ENCODE results near the gene PTPN6. TPM values are rescaled to one million over a fixed set of nuclear protein-coding genes. Genes with fewer than 3 reads are reported as not detected.

The PTPN6 gene
- total and polyA plus RNA-seq, 2 of the 8 experiments (the other 6 are each of a cell fraction or from before 2014, with no cell fraction given) = 16.3 to 28.4 TPM

- Histone ChIP-seq H3K23me2 (ENCODE audit: low read depth, low read length) (no peaks in the 10 kb centered on the region), H3K18ac (ENCODE audit: extremely low read depth, low read length) (no peak overlapping the region), H3K4me3 (ENCODE audit: extremely low read depth in 1 of 4, insufficient read depth in 2 of 4, low read depth in 3 of 4, low read length in 4 of 4) (no peak overlapping the region), H4K91ac (replicated peaks; ENCODE audit: insufficient read length, low read length) (no peak overlapping the region), H3K4me1 (replicated peaks in 1 of 4; ENCODE audit: control insufficient read depth in 3 of 4, insufficient read depth in 4 of 4, low read length in 3 of 4) (no peaks in the 10 kb centered on the region), H3K36me3 (ENCODE audit: control insufficient read depth in 2 of 4, insufficient read depth in 4 of 4, low read length in 3 of 4) (peaks cover 0 to 15% (median under 1%) of the 10 kb centered on the region in 4 experiments; a peak in 3 of 8 replicates), H3K27me3 (replicated peaks in 1 of 4; ENCODE audit: control insufficient read depth in 3 of 4, extremely low read depth in 1 of 4, insufficient read depth in 3 of 4, low read length in 3 of 4) (no peaks in the 10 kb centered on the region), H3K79me2 (ENCODE audit: control insufficient read depth in 1 of 2, insufficient read depth in 2 of 2, low read length in 2 of 2) (no peaks in the 10 kb centered on the region), H3K79me1 (ENCODE audit: low read depth, low read length) (no peaks in the 10 kb centered on the region), H4K8ac (ENCODE audit: extremely low read depth, insufficient read depth, low read length) (no peak overlapping the region), H3K4me2 (ENCODE audit: insufficient read depth in 1 of 2, low read depth in 2 of 2, low read length in 2 of 2) (no peak overlapping the region), H3K27ac (ENCODE audit: low read depth, low read length) (no peak overlapping the region), H2AK5ac (ENCODE audit: low read depth, low read length) (no peak overlapping the region), H3K9me3 (ENCODE audit: insufficient read depth in 2 of 2, low read depth in 1 of 2, low read length in 1 of 2) (no peaks in the 10 kb centered on the region), H3K9ac (replicated peaks in 1 of 4; ENCODE audit: extremely low read depth in 1 of 4, low read depth in 3 of 4, low read length in 3 of 4) (no peak overlapping the region), H4K5ac (ENCODE audit: insufficient read length, low read depth, low read length) (no peak overlapping the region), H3K4ac (replicated peaks; ENCODE audit: insufficient read length, low read depth, low read length) (no peak overlapping the region), H2AFZ (ENCODE audit: low read length) (no peak overlapping the region), H2BK5ac (ENCODE audit: low read depth, low read length) (no peak overlapping the region), H2BK15ac (ENCODE audit: low read length) (no peak overlapping the region), H3K56ac (replicated peaks; ENCODE audit: insufficient read length, low read depth, low read length) (no peak overlapping the region), H2BK20ac (ENCODE audit: low read length) (no peak overlapping the region), H2BK120ac (replicated peaks; ENCODE audit: low read depth, low read length) (no peak overlapping the region), H2BK12ac (ENCODE audit: low read depth, low read length) (no peak overlapping the region), H4K20me1 (replicated peaks in 1 of 2; ENCODE audit: control insufficient read depth in 1 of 2, insufficient read depth in 2 of 2, low read length in 2 of 2) (peaks cover 0 to 5% of the 10 kb centered on the region in 2 experiments), H3K14ac (ENCODE audit: insufficient read length) (no peak overlapping the region), H3K23ac (ENCODE audit: insufficient read length) (no peak overlapping the region)
- no peak for DNase-seq (ENCODE audit: low read depth in 1 of 2, low spot score in 2 of 2)
- 90% methylated on average over 11 of the region's 11 CpGs; no CpG with 5 or more reads in 1 of the 2 experiments for WGBS, 2 experiments (ENCODE audit: extremely low coverage in 1 of 2, insufficient coverage in 1 of 2, insufficient read length in 1 of 2, insufficient replicate concordance in 2 of 2, low coverage in 1 of 2, low lambda C conversion rate in 2 of 2, missing lambda C conversion rate in 1 of 2)
- ChIA-PET CTCF (ENCODE audit: partially characterized antibody) (interaction anchor here (1.1 to 1.5 kb wide), 2 partner anchors 27 to 43 kb away, joined by 3 read pairs; no protein-coding TSS in a partner anchor), POLR2A (ENCODE audit: partially characterized antibody) (interaction anchor here (0.9 to 3.2 kb wide), 3 partner anchors 12 to 44 kb away, joined by 3 to 29 read pairs (median 5); partner anchors contain the start of genes C12orf57 and RNU7-1)
- FAIRE-seq = no peak
- TF ChIP-seq FOSL1 (IDR thresholded peaks at IDR 0.05; ENCODE audit: insufficient read depth, low read depth, low read length) = no peak
- no peak for TF ChIP-seq HDAC6 (IDR thresholded peaks at IDR 0.05; ENCODE audit: low read depth, low read length)
- TF ChIP-seq TEAD4 (IDR thresholded peaks at IDR 0.05; ENCODE audit: low read depth, low read length) = no peak
- TF ChIP-seq MAFK (IDR thresholded peaks at IDR 0.05; ENCODE audit: low read depth, low read length) = no peak
- no peak for TF ChIP-seq SIRT6 (IDR thresholded peaks at IDR 0.05; ENCODE audit: low read length)
- TF ChIP-seq GTF2F1 (IDR thresholded peaks at IDR 0.05; ENCODE audit: borderline replicate concordance, low read depth, low read length) = no peak
- no peak for TF ChIP-seq CTBP2 (IDR thresholded peaks at IDR 0.05; ENCODE audit: borderline replicate concordance, insufficient read depth, insufficient read length, low read length)
- TF ChIP-seq YY1 (IDR thresholded peaks at IDR 0.05; ENCODE audit: low read depth, low read length) = no peak
- no peak for TF ChIP-seq RAD21 (IDR thresholded peaks at IDR 0.05 in 1 of 2, conservative IDR thresholded peaks at IDR 0.05 in 1 of 2; ENCODE audit: low read depth in 2 of 2, low read length in 2 of 2)
- TF ChIP-seq, protein P1, sequence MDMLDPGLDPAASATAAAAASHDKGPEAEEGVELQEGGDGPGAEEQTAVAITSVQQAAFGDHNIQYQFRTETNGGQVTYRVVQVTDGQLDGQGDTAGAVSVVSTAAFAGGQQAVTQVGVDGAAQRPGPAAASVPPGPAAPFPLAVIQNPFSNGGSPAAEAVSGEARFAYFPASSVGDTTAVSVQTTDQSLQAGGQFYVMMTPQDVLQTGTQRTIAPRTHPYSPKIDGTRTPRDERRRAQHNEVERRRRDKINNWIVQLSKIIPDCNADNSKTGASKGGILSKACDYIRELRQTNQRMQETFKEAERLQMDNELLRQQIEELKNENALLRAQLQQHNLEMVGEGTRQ (IDR thresholded peaks at IDR 0.05; ENCODE audit: low read length) = no peak
- no peak for TF ChIP-seq TAF7 (optimal IDR thresholded peaks at IDR 0.05; ENCODE audit: borderline replicate concordance, low read depth, low read length)
- no peak for TF ChIP-seq TBP (IDR thresholded peaks at IDR 0.05; ENCODE audit: low read depth, low read length)
These were observed 36.9 kb downstream of the PTPN6 start for GRCh38 chr12:6987956-6988553.
